Measurements from ENCODE around the gene TBPL1. TPM values are rescaled to one million over a fixed set of nuclear protein-coding genes. Genes with fewer than 3 reads are reported as not detected.

The TBPL1 gene
- total and polyA plus RNA-seq, 4 donors = 5.4 to 34.6 (median 11.5) TPM

DNA sequence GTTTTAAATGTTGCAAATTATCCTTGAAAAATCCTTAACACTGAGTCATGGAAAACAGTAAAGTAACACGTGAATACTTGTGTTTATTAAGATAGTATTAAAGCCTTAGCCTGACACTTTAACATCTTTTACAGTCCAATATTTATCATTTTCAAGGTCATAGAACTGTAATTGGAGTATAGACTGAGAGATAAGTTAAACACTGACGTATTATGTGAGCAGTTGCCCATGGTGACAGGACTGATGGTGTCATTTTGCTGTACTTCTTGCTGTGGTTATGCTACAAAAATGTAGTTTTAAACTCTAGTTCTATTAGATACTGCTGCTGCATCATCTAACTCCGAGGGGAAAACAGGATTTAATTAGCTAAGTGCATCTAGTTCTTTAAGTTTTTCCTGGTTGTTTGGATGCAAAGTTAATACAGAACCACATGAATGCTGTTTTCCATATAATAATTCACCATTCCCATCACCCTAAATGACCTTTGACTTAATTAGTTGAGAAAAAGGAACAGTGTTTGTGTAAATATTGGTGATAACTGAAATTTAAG lies 61.6 kb downstream of the TBPL1 start:
- H3K27me3 ChIP-seq (ENCODE audit: control insufficient read depth in 4 of 4, insufficient read depth in 4 of 4, low read length in 3 of 4) = no peaks in the 10 kb centered on the region
- no peaks in the 10 kb centered on the region for H3K4me1 ChIP-seq (ENCODE audit: control insufficient read depth in 4 of 4, insufficient read depth in 4 of 4, low read length in 3 of 4)
- no peak overlapping the region for H3K9ac ChIP-seq (ENCODE audit: low read depth in 1 of 2, low read length in 2 of 2)
- TF ChIP-seq, protein P1, sequence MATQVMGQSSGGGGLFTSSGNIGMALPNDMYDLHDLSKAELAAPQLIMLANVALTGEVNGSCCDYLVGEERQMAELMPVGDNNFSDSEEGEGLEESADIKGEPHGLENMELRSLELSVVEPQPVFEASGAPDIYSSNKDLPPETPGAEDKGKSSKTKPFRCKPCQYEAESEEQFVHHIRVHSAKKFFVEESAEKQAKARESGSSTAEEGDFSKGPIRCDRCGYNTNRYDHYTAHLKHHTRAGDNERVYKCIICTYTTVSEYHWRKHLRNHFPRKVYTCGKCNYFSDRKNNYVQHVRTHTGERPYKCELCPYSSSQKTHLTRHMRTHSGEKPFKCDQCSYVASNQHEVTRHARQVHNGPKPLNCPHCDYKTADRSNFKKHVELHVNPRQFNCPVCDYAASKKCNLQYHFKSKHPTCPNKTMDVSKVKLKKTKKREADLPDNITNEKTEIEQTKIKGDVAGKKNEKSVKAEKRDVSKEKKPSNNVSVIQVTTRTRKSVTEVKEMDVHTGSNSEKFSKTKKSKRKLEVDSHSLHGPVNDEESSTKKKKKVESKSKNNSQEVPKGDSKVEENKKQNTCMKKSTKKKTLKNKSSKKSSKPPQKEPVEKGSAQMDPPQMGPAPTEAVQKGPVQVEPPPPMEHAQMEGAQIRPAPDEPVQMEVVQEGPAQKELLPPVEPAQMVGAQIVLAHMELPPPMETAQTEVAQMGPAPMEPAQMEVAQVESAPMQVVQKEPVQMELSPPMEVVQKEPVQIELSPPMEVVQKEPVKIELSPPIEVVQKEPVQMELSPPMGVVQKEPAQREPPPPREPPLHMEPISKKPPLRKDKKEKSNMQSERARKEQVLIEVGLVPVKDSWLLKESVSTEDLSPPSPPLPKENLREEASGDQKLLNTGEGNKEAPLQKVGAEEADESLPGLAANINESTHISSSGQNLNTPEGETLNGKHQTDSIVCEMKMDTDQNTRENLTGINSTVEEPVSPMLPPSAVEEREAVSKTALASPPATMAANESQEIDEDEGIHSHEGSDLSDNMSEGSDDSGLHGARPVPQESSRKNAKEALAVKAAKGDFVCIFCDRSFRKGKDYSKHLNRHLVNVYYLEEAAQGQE (IDR thresholded peaks at IDR 0.05) = no peak
- TF ChIP-seq EGR1 (IDR thresholded peaks at IDR 0.05; ENCODE audit: low read depth in 2 of 2) (no peak), SP1 (IDR thresholded peaks at IDR 0.05) (no peak), JUND (IDR thresholded peaks at IDR 0.05) (no peak), RXRA (IDR thresholded peaks at IDR 0.05) (no peak), GABPA (IDR thresholded peaks at IDR 0.05 in 1 of 2, conservative IDR thresholded peaks at IDR 0.05 in 1 of 2) (no peak), FOXA1 (IDR thresholded peaks at IDR 0.05) (no peak), TAF1 (conservative IDR thresholded peaks at IDR 0.05) (no peak), HNF4A (conservative IDR thresholded peaks at IDR 0.05) (no peak), NR2F2 (IDR thresholded peaks at IDR 0.05) (no peak), YY1 (IDR thresholded peaks at IDR 0.05) (no peak)
- TF ChIP-seq, protein P2, sequence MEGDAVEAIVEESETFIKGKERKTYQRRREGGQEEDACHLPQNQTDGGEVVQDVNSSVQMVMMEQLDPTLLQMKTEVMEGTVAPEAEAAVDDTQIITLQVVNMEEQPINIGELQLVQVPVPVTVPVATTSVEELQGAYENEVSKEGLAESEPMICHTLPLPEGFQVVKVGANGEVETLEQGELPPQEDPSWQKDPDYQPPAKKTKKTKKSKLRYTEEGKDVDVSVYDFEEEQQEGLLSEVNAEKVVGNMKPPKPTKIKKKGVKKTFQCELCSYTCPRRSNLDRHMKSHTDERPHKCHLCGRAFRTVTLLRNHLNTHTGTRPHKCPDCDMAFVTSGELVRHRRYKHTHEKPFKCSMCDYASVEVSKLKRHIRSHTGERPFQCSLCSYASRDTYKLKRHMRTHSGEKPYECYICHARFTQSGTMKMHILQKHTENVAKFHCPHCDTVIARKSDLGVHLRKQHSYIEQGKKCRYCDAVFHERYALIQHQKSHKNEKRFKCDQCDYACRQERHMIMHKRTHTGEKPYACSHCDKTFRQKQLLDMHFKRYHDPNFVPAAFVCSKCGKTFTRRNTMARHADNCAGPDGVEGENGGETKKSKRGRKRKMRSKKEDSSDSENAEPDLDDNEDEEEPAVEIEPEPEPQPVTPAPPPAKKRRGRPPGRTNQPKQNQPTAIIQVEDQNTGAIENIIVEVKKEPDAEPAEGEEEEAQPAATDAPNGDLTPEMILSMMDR (IDR thresholded peaks at IDR 0.05; ENCODE audit: low read depth, low read length, missing input control) = no peak
- TF ChIP-seq, protein P3, sequence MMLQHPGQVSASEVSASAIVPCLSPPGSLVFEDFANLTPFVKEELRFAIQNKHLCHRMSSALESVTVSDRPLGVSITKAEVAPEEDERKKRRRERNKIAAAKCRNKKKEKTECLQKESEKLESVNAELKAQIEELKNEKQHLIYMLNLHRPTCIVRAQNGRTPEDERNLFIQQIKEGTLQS (IDR thresholded peaks at IDR 0.05) = no peak
- no peaks in the 10 kb centered on the region for H3K36me3 ChIP-seq (ENCODE audit: control insufficient read depth in 4 of 4, insufficient read depth in 3 of 4, low read depth in 1 of 4, low read length in 3 of 4)
- H3K27ac ChIP-seq (ENCODE audit: low read depth in 1 of 2, low read length in 2 of 2) = no peak overlapping the region
- H3K4me3 ChIP-seq (ENCODE audit: low read depth in 1 of 3, low read length in 3 of 3) = no peak overlapping the region
- H3K9me3 ChIP-seq (ENCODE audit: control insufficient read depth in 4 of 4, low read length in 3 of 4) = no peaks in the 10 kb centered on the region
- WGBS = 76% methylated on average over 3 of the region's 3 CpGs
- DNase-seq (ENCODE audit: low spot score) = no peak

DNA sequence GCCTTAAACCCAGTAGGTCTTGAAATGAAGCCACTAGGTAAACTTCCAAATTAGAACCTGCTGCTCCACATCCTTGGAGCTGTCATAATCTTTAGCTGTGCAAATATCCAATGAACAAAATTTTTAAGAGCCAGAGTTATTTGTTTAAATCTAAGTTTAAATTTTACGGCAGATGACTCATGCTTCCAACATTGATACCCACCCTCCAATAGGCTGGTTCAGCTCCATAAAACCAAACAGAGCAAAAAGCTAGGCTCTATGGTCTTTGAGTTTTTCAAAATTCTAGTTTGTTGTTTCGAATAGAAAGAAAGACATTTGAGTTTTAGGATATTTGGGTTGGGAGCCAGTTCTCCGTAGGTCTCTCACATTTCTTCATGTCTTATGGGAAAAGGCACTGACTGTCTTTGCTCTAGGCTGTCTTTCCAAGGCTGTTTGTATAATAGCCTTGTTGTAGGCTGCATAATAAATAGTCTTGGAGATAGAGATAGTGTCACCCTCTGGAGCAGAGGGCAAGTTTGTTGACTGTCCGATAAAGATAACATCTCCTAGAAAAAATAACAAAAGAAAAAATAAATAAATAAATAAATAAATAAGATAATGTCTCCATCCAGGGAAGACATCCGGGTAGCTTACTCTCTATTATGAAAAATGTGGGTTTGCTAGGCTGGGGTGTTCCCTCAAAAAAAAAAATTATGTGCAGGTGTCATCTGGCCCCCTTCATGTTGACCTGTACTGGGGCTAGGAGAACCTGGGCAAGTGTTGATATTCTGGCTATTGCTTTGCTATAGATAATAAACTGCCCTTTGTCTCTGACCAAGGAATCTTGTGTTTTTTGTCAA lies 62.9 kb downstream of the TBPL1 start:
- Histone ChIP-seq H3K27me3 (ENCODE audit: control insufficient read depth in 4 of 4, insufficient read depth in 4 of 4, low read length in 3 of 4) (no peaks in the 10 kb centered on the region), H3K9me3 (ENCODE audit: control insufficient read depth in 4 of 4, low read length in 3 of 4) (no peaks in the 10 kb centered on the region), H3K27ac (ENCODE audit: low read depth in 1 of 2, low read length in 2 of 2) (no peak overlapping the region), H3K4me1 (ENCODE audit: control insufficient read depth in 4 of 4, insufficient read depth in 4 of 4, low read length in 3 of 4) (no peaks in the 10 kb centered on the region), H3K4me3 (ENCODE audit: low read depth in 1 of 3, low read length in 3 of 3) (no peak overlapping the region), H3K9ac (ENCODE audit: low read depth in 1 of 2, low read length in 2 of 2) (no peak overlapping the region), H3K36me3 (ENCODE audit: control insufficient read depth in 4 of 4, insufficient read depth in 3 of 4, low read depth in 1 of 4, low read length in 3 of 4) (no peaks in the 10 kb centered on the region)
- no peak for DNase-seq (ENCODE audit: low spot score)
- WGBS = 83% methylated on average over 5 of the region's 5 CpGs
- TF ChIP-seq SP1 (IDR thresholded peaks at IDR 0.05) (no peak), EGR1 (IDR thresholded peaks at IDR 0.05; ENCODE audit: low read depth in 2 of 2) (no peak), FOXA2 (IDR thresholded peaks at IDR 0.05) (no peak)
- TF ChIP-seq, protein P3 (IDR thresholded peaks at IDR 0.05) = no peak
- TF ChIP-seq, protein P4, sequence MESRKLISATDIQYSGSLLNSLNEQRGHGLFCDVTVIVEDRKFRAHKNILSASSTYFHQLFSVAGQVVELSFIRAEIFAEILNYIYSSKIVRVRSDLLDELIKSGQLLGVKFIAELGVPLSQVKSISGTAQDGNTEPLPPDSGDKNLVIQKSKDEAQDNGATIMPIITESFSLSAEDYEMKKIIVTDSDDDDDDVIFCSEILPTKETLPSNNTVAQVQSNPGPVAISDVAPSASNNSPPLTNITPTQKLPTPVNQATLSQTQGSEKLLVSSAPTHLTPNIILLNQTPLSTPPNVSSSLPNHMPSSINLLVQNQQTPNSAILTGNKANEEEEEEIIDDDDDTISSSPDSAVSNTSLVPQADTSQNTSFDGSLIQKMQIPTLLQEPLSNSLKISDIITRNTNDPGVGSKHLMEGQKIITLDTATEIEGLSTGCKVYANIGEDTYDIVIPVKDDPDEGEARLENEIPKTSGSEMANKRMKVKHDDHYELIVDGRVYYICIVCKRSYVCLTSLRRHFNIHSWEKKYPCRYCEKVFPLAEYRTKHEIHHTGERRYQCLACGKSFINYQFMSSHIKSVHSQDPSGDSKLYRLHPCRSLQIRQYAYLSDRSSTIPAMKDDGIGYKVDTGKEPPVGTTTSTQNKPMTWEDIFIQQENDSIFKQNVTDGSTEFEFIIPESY (IDR thresholded peaks at IDR 0.05) = no peak
- TF ChIP-seq, protein P2 (IDR thresholded peaks at IDR 0.05; ENCODE audit: low read depth, low read length, missing input control) = no peak

All from liver (tissue), 9 donors.